GM23248 (cell line): ENCODE measurements around the gene GAA.

Experiments
- EZH2 ChIP-seq: fragments of 200-600 bp; sonication (generic); IDR thresholded peaks from 2 replicates; pipeline ENCODE4 v1.6.1; 2018; ENCODE audit warnings: antibody characterized with exemption, mild to moderate bottlenecking; ENCODE audit not compliant: insufficient read depth, poor library complexity, severe bottlenecking
- EZH2phosphoT487 ChIP-seq: fragments of 200-600 bp; sonication (generic); IDR thresholded peaks from 2 replicates; pipeline ENCODE4 v1.6.1; 2018; ENCODE audit warnings: antibody characterized with exemption, moderate library complexity, mild to moderate bottlenecking, low read depth; ENCODE audit not compliant: insufficient read depth

GRCh38 chr17:80081596-80081995, 19.8 kb upstream of the GAA start:
- no peak for TF ChIP-seq EZH2
- TF ChIP-seq EZH2phosphoT487 = no peak
